Testis (tissue), 3 donors: Measurements from ENCODE around the gene CPLX3. TPM values are rescaled to one million over a fixed set of nuclear protein-coding genes. Genes with fewer than 3 reads are reported as not detected.

Experiments used
- DNase-seq: peaks from one replicate; pipeline ENCODE4 v3.0.0-alpha.2; 2019
- H3K27ac ChIP-seq, 2 donors: fragments of 200-600 bp; sonication (generic); one replicate each; pipeline ENCODE4 v1.5.1; 2019
- H3K27me3 ChIP-seq: fragments of 200-600 bp; sonication (generic); one replicate; pipeline ENCODE4 v1.5.1; 2019
- H3K36me3 ChIP-seq: fragments of 200-600 bp; sonication (generic); one replicate; pipeline ENCODE4 v1.5.1; 2017; ENCODE audit warnings: low read depth; ENCODE audit errors: missing control alignments
- H3K4me1 ChIP-seq: fragments of 200-600 bp; sonication (generic); one replicate; pipeline ENCODE4 v1.5.1; 2019
- H3K4me3 ChIP-seq, 2 donors: fragments of 200-600 bp; sonication (generic); one replicate each; pipeline ENCODE4 v1.5.1; 2017 to 2019
- H3K9me3 ChIP-seq: fragments of 200-600 bp; sonication (generic); one replicate; pipeline ENCODE4 v1.5.1; 2017
- POLR2A ChIP-seq: fragments of 450-650 bp; IDR thresholded peaks from one replicate; pipeline ENCODE4 v1.6.1; 2017; ENCODE audit warnings: antibody characterized with exemption, mild to moderate bottlenecking, moderate library complexity
- WGBS, 2 donors: methylation state at CpG; one replicate each; pipeline ENCODE4 v1.1.5; 2018; 5-methylcytosine and 5-hydroxymethylcytosine counted together
- intact Hi-C: fragments of 100-400 bp; cut with DNase I; formaldehyde crosslinking; loops from one replicate; pipeline ENCODE4 v1.15.1; 2023; ENCODE audit warnings: low total_unique reads
- polyA plus RNA-seq: library from polyadenylated mRNA; stranded (reverse); fragments of 350-450 nt; fragmentation: Illumina TruSeq; extraction: RNeasy Lipid Tissue Mini Kit (QIAGEN cat#74804); gene quantifications from one replicate; pipeline ENCODE4 v1.2.3, GENCODE V29; 2014; ENCODE audit warnings: low read depth, low replicate concordance; ENCODE audit not compliant: insufficient read depth
- total RNA-seq, 2 donors: library from RNA; depleted of rRNA; stranded (reverse); fragments of >200 nt; gene quantifications; one replicate each; pipeline ENCODE4 v1.2.3, GENCODE V29; 2016
- TF ChIP-seq, protein P1 (sequence below), 3 experiments: fragments of 450-650 bp in 2 of 3; fragments of 200-600 bp in 1 of 3; sonication (generic) in 1 of 3; IDR thresholded peaks; one replicate each; pipeline ENCODE4 v1.5.1; 2016 to 2019; ENCODE audit warnings: antibody characterized with exemption in 3 of 3, mild to moderate bottlenecking in 2 of 3, moderate library complexity in 1 of 3

CPLX3 gene
- total and polyA plus RNA-seq, 3 donors from 2014 or later: 3.6 to 5.7 (median 3.7) TPM

DNA sequence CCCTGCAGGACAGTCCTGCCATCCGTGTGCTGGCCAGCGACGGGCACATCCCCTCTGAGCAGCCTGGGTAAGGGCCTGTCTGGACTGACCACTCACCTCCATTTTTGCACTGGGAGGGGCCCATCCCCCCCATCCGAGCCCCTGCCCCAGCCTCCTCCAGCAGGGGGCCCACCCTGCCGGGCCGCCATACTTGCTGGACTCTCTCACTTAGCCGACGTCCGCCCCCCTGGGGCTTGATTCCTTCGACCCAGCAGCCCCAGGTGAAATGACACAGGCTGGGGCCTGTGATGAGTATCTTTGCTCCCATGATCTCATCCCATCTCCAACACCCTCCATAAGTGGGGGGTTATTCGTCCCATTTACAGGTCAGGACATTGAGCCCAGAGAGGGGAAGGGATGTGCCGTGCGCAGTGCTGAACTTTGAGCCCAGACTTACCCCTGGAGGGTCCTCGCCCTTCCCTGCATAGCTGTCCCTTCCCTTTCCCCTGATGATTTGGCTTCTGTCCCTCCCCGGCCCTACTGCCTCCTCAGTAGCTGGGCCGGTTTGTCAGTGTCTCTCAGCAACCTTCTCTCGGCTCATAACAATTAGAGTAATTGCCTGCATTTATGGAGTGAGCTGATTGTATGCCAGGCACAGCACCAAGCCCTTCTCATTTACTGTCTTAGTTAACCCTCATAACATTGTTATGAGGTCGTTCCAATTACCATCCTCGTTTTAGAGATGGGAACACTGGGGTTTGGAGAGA lies 9.6 kb upstream of the CPLX3 start:
- DNase-seq: no peak
- H3K36me3 ChIP-seq: no peaks in the 10 kb centered on the region
- peak overlapping the region in 1 of 2 donors; percentile 15 for H3K4me3 ChIP-seq
- no peaks in the 10 kb centered on the region for H3K9me3 ChIP-seq
- no peaks in the 10 kb centered on the region for H3K27me3 ChIP-seq
- no peak overlapping the region for H3K27ac ChIP-seq
- no peak for TF ChIP-seq POLR2A
- TF ChIP-seq, protein P1, sequence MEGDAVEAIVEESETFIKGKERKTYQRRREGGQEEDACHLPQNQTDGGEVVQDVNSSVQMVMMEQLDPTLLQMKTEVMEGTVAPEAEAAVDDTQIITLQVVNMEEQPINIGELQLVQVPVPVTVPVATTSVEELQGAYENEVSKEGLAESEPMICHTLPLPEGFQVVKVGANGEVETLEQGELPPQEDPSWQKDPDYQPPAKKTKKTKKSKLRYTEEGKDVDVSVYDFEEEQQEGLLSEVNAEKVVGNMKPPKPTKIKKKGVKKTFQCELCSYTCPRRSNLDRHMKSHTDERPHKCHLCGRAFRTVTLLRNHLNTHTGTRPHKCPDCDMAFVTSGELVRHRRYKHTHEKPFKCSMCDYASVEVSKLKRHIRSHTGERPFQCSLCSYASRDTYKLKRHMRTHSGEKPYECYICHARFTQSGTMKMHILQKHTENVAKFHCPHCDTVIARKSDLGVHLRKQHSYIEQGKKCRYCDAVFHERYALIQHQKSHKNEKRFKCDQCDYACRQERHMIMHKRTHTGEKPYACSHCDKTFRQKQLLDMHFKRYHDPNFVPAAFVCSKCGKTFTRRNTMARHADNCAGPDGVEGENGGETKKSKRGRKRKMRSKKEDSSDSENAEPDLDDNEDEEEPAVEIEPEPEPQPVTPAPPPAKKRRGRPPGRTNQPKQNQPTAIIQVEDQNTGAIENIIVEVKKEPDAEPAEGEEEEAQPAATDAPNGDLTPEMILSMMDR (IDR thresholded peaks at IDR 0.05): no peak
- peaks cover 6% of the 10 kb centered on the region for H3K4me1 ChIP-seq
- intact Hi-C loops: no loop called here
- 36 to 49% methylated on average over 17 to 19 of the region's 19 CpGs for WGBS, 2 donors

DNA sequence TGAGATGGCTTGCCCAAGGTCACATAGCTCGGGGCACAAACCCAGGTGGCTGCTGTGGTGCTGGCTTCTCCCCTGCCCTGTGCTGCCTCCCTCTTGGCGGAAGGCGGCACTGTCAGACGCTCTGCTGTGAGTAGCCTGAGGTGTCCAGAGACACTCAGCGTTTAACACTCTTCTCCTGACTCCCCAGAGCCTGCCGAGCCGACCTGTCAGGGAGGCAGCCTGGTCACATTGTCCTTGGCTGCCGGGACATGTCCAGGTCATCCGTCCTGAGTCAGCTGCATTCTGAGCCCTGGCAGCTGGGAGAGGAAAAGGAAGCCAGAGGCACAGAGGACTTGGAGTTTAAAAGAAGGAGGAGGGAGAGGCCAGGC lies 9.1 kb upstream of the CPLX3 start:
- Histone ChIP-seq H3K27me3 (no peaks in the 10 kb centered on the region), H3K4me1 (peaks cover 6% of the 10 kb centered on the region), H3K27ac (no peak overlapping the region), H3K36me3 (no peaks in the 10 kb centered on the region), H3K9me3 (no peaks in the 10 kb centered on the region), H3K4me3 (no peak overlapping the region)
- no peak for TF ChIP-seq POLR2A
- TF ChIP-seq, protein P1 (IDR thresholded peaks at IDR 0.05): peak in 2 of 3 experiments; percentile 17 to 29
- DNase-seq: peak; percentile 67
- intact Hi-C loops: no loop called here
- WGBS, 2 donors: 20 to 30% methylated on average over 5 to 9 of the region's 9 CpGs

DNA sequence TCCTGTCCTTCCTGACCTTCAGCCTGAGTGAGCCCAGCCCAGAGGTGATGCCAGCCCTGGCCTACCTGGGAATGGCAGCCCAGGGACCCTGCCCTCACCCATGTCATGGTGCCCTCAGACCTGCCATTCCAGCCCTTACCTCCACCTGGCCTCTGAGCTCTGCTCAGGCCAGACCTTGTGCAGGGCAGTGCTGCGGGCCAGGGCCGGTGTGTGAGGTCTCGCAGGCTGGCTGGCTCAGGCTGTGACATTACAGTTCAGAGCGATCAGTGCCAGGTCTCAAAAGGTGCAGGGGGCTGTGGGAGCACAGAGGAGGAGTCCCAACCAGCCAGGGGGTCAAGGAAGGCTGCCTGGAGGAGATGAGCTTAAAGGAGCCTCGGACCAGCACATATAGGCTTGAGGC lies 6.4 kb upstream of the CPLX3 start:
- no peak for TF ChIP-seq POLR2A
- TF ChIP-seq, protein P1 (IDR thresholded peaks at IDR 0.05): no peak
- no peak overlapping the region for H3K27ac ChIP-seq
- no peak for DNase-seq
- intact Hi-C loops: no loop called here
- peaks cover 6% of the 10 kb centered on the region for H3K4me1 ChIP-seq
- H3K9me3 ChIP-seq: no peaks in the 10 kb centered on the region
- no peak overlapping the region for H3K4me3 ChIP-seq
- 83 to 96% methylated on average over 1 to 5 of the region's 5 CpGs for WGBS, 2 donors
- H3K27me3 ChIP-seq: no peaks in the 10 kb centered on the region
- H3K36me3 ChIP-seq: no peaks in the 10 kb centered on the region

DNA sequence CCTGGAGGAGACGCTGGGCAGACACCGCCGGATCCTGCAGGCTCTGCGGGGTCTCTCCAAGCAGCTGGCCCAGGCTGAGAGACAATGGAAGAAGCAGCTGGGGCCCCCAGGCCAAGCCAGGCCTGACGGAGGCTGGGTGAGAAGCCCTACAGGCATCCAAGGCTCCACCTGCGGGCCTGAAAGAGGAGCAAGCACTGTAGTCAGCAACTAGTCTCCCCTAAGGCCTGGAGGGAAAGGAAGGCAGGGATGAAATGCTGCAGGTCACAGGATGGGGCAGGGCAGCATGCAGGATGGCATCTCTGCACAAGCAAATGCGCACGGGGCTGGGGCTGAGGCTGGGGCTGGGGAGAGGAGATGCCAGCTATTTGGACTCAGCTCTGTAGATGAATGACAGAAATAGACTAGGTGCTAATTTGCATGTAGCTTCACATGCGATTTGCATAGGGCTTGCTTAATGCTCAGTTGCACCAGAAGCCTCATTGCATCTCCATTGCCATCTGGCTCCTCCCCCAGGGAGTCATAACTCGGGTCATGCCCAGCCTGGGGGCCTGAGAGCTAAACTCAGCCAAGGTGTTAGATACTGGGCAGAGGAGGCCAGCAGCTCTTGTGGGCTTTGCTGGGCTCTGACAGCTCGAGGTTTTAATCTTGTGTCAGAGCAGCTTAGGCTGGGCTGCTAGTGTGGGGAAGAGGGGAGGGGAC lies 5.2 kb upstream of the CPLX3 start:
- WGBS, 2 donors: 73 to 82% methylated on average over 10 to 11 of the region's 11 CpGs
- DNase-seq: no peak
- H3K27me3 ChIP-seq: no peaks in the 10 kb centered on the region
- intact Hi-C loops: no loop called here
- no peak overlapping the region for H3K27ac ChIP-seq
- H3K36me3 ChIP-seq: no peaks in the 10 kb centered on the region
- H3K4me1 ChIP-seq: peaks cover 6% of the 10 kb centered on the region
- TF ChIP-seq, protein P1 (IDR thresholded peaks at IDR 0.05): no peak
- no peak for TF ChIP-seq POLR2A
- H3K4me3 ChIP-seq: no peak overlapping the region
- H3K9me3 ChIP-seq: no peaks in the 10 kb centered on the region
